Glutamatergic neuron (in vitro differentiated cells): ENCODE data around the gene DRC3. TPM values are rescaled to one million over a fixed set of nuclear protein-coding genes. Genes with fewer than 3 reads are reported as not detected.

Source experiments
- DNase-seq: peaks from one replicate; pipeline ENCODE4 v3.0.0; 2022
- H3K27ac Mint-ChIP-seq: one replicate; pipeline ENCODE4 v1.8.0; 2020; ENCODE audit warnings: mild to moderate bottlenecking, mixed read lengths, inconsistent platforms; ENCODE audit not compliant: unreplicated experiment
- H3K27me3 Mint-ChIP-seq: one replicate; pipeline ENCODE4 v1.8.0; 2020; ENCODE audit warnings: mild to moderate bottlenecking, moderate library complexity, mixed read lengths, inconsistent platforms; ENCODE audit not compliant: unreplicated experiment
- H3K36me3 Mint-ChIP-seq: one replicate; pipeline ENCODE4 v1.8.0; 2020; ENCODE audit warnings: mild to moderate bottlenecking, mixed read lengths, inconsistent platforms; ENCODE audit not compliant: unreplicated experiment
- H3K4me1 Mint-ChIP-seq: one replicate; pipeline ENCODE4 v1.8.0; 2020; ENCODE audit warnings: mild to moderate bottlenecking, low read depth, mixed read lengths, inconsistent platforms; ENCODE audit not compliant: unreplicated experiment
- H3K4me3 Mint-ChIP-seq: one replicate; pipeline ENCODE4 v1.8.0; 2020; ENCODE audit warnings: mild to moderate bottlenecking, mixed read lengths, inconsistent platforms; ENCODE audit not compliant: unreplicated experiment
- H3K9me3 Mint-ChIP-seq: one replicate; pipeline ENCODE4 v1.8.0; 2020; ENCODE audit warnings: mild to moderate bottlenecking, moderate library complexity, mixed read lengths, inconsistent platforms; ENCODE audit not compliant: unreplicated experiment
- total RNA-seq: library from RNA; stranded (reverse); fragmentation: NEBNext Ultra II Directional; extraction: Animal tissue kit (Norgen Biotek cat#: 25700); gene quantifications from one replicate; pipeline ENCODE4 v1.2.1, GENCODE V29; 2021; ENCODE audit not compliant: unreplicated experiment
- TF ChIP-seq, protein P1 (sequence below): fragments of 200-600 bp; sonication (generic); IDR thresholded peaks from one replicate; pipeline ENCODE4 v1.5.0; 2021; ENCODE audit not compliant: partially characterized antibody, unreplicated experiment

The DRC3 gene
- total RNA-seq, 1 donor from 2014 or later: 0.29 TPM

DNA sequence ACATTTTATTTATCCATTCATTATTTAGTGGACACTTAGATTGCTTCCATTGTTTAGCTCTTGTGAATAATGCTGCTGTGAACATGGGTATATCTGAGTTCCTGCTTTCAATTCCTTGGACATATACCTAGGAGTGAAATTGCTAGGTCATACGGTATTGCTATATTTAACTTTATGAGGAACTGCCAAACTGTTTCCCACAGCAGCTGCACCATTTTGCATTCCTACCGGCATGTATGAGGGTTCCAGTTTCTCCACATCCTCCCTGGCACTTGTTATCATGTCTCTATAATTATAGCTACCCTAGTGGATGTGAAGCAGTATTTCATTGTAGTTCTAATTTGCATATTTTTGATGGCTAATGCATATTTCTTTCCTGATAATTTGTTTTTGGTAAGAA lies 91.4 kb downstream of the DRC3 start:
- DNase-seq: no peak
- Mint-ChIP-seq H3K27me3 (no peaks in the 10 kb centered on the region), H3K9me3 (no peaks in the 10 kb centered on the region), H3K27ac (no peak overlapping the region), H3K4me1 (no peaks in the 10 kb centered on the region), H3K4me3 (no peak overlapping the region), H3K36me3 (no peaks in the 10 kb centered on the region)
- TF ChIP-seq, protein P1, sequence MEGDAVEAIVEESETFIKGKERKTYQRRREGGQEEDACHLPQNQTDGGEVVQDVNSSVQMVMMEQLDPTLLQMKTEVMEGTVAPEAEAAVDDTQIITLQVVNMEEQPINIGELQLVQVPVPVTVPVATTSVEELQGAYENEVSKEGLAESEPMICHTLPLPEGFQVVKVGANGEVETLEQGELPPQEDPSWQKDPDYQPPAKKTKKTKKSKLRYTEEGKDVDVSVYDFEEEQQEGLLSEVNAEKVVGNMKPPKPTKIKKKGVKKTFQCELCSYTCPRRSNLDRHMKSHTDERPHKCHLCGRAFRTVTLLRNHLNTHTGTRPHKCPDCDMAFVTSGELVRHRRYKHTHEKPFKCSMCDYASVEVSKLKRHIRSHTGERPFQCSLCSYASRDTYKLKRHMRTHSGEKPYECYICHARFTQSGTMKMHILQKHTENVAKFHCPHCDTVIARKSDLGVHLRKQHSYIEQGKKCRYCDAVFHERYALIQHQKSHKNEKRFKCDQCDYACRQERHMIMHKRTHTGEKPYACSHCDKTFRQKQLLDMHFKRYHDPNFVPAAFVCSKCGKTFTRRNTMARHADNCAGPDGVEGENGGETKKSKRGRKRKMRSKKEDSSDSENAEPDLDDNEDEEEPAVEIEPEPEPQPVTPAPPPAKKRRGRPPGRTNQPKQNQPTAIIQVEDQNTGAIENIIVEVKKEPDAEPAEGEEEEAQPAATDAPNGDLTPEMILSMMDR: no peak

DNA sequence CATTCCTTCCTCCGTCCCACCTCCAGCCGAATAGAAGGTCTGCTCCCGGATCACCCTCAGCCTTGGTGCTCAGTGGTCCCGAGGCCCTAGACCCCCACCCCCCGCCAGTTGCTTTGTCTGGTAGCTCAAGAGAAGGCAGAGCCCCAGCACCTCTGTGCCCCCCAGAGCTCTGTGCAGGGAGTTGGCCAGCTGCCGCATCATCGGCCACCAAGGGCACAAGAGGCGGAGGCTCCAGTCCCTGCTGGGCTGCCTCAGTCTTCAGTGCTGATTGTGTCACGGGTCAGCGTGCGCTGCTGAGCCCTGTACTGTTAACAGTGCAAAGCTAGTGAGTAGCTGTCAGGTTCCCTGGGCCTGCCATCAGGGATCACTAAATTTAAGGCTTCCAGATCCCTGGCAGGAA lies 92.9 kb downstream of the DRC3 start:
- no peaks in the 10 kb centered on the region for H3K27me3 Mint-ChIP-seq
- H3K4me1 Mint-ChIP-seq: no peaks in the 10 kb centered on the region
- no peak overlapping the region for H3K27ac Mint-ChIP-seq
- no peaks in the 10 kb centered on the region for H3K36me3 Mint-ChIP-seq
- H3K9me3 Mint-ChIP-seq: no peaks in the 10 kb centered on the region
- H3K4me3 Mint-ChIP-seq: no peak overlapping the region
- TF ChIP-seq, protein P1: no peak
- DNase-seq: no peak

Other genes with a start within 250 kb of the DRC3 start
- 365 TPM for gene SREBF1, start 135.9 kb upstream of the DRC3 start, total RNA-seq
- 62.8 TPM for gene TOM1L2, start 462 bp upstream of the DRC3 start, total RNA-seq
- 34.7 TPM for gene ATPAF2, start 66.3 kb downstream of the DRC3 start, total RNA-seq
- 8.2 TPM for gene GID4, start 66.5 kb downstream of the DRC3 start, total RNA-seq
- 37.1 TPM for gene DRG2, start 115.1 kb downstream of the DRC3 start, total RNA-seq
- 4.0 TPM for gene MYO15A, start 135.9 kb downstream of the DRC3 start, total RNA-seq
- 62.7 TPM for gene ALKBH5, start 211.0 kb downstream of the DRC3 start, total RNA-seq